HEK293 (cell line): Measurements from ENCODE around the gene CLIC3.
A peak's percentile ranks its signal among the peaks of the same experiment; 100 is the strongest.

Experiments used
- MYNN ChIP-seq: fragments of 450-650 bp; formaldehyde crosslinking; IDR thresholded peaks from 2 replicates; pipeline ENCODE4 v1.5.1; 2016; ENCODE audit warnings: missing biosample characterization, missing genetic modification characterization, borderline replicate concordance
- TRIM28 ChIP-seq: IDR thresholded peaks from 2 replicates; pipeline ENCODE4 v1.6.1; 2011; ENCODE audit warnings: low read length, control low read depth, borderline replicate concordance
- ZBTB6 ChIP-seq: fragments of 450-650 bp; formaldehyde crosslinking; IDR thresholded peaks from 2 replicates; pipeline ENCODE4 v1.5.1; 2017; ENCODE audit warnings: missing biosample characterization, missing genetic modification characterization
- ZNF2 ChIP-seq: fragments of 450-650 bp; formaldehyde crosslinking; IDR thresholded peaks from 2 replicates; pipeline ENCODE4 v1.5.1; 2016; ENCODE audit warnings: missing biosample characterization, missing genetic modification characterization
- ZNF202 ChIP-seq: fragments of 450-650 bp; formaldehyde crosslinking; IDR thresholded peaks from 2 replicates; pipeline ENCODE4 v1.5.1; 2016; ENCODE audit warnings: missing biosample characterization, missing genetic modification characterization, borderline replicate concordance
- ZNF239 ChIP-seq: fragments of 450-650 bp; formaldehyde crosslinking; IDR thresholded peaks from 2 replicates; pipeline ENCODE4 v1.5.1; 2016; ENCODE audit warnings: missing biosample characterization, missing genetic modification characterization
- ZNF280D ChIP-seq: fragments of 450-650 bp; formaldehyde crosslinking; IDR thresholded peaks from 2 replicates; pipeline ENCODE4 v1.5.1; 2016; ENCODE audit warnings: missing biosample characterization, missing genetic modification characterization
- ZNF350 ChIP-seq: fragments of 450-650 bp; formaldehyde crosslinking; IDR thresholded peaks from 2 replicates; pipeline ENCODE4 v1.5.0; 2017; ENCODE audit warnings: missing biosample characterization, mild to moderate bottlenecking, missing genetic modification characterization
- ZNF558 ChIP-seq: fragments of 450-650 bp; formaldehyde crosslinking; IDR thresholded peaks from 2 replicates; pipeline ENCODE4 v1.5.1; 2016; ENCODE audit warnings: missing biosample characterization, missing genetic modification characterization
- ZNF560 ChIP-seq: fragments of 450-650 bp; formaldehyde crosslinking; IDR thresholded peaks from 2 replicates; pipeline ENCODE4 v1.5.1; 2017; ENCODE audit warnings: missing biosample characterization, missing genetic modification characterization, borderline replicate concordance
- ZNF600 ChIP-seq: fragments of 450-650 bp; formaldehyde crosslinking; IDR thresholded peaks from 2 replicates; pipeline ENCODE4 v1.5.1; 2016; ENCODE audit warnings: missing biosample characterization, missing genetic modification characterization
- ZNF610 ChIP-seq: fragments of 450-650 bp; formaldehyde crosslinking; IDR thresholded peaks from 2 replicates; pipeline ENCODE4 v1.5.1; 2016; ENCODE audit warnings: missing biosample characterization, missing genetic modification characterization, borderline replicate concordance
- ZNF629 ChIP-seq: fragments of 450-650 bp; formaldehyde crosslinking; IDR thresholded peaks from 2 replicates; pipeline ENCODE4 v1.5.1; 2017; ENCODE audit warnings: missing biosample characterization, missing genetic modification characterization
- ZNF670 ChIP-seq: fragments of 450-650 bp; formaldehyde crosslinking; IDR thresholded peaks from 2 replicates; pipeline ENCODE4 v1.5.1; 2016; ENCODE audit warnings: missing biosample characterization, missing genetic modification characterization, low read depth
- ZNF701 ChIP-seq: fragments of 450-650 bp; formaldehyde crosslinking; IDR thresholded peaks from 2 replicates; pipeline ENCODE4 v1.5.1; 2016; ENCODE audit warnings: missing biosample characterization, missing genetic modification characterization
- TF ChIP-seq, protein P1 (sequence below): fragments of 450-650 bp; formaldehyde crosslinking; IDR thresholded peaks from 2 replicates; pipeline ENCODE4 v1.5.1; 2016; ENCODE audit warnings: missing biosample characterization, missing genetic modification characterization, borderline replicate concordance
- TF ChIP-seq, protein P2 (sequence below): fragments of 450-650 bp; formaldehyde crosslinking; conservative IDR thresholded peaks from 2 replicates; pipeline ENCODE4 v1.5.1; 2016; ENCODE audit warnings: low read depth, missing biosample characterization, missing genetic modification characterization
- TF ChIP-seq, protein P3 (sequence below): fragments of 450-650 bp; formaldehyde crosslinking; IDR thresholded peaks from 2 replicates; pipeline ENCODE4 v1.5.1; 2016; ENCODE audit warnings: missing biosample characterization, missing genetic modification characterization
- TF ChIP-seq, protein P4 (sequence below): fragments of 450-650 bp; formaldehyde crosslinking; conservative IDR thresholded peaks from 2 replicates; pipeline ENCODE4 v1.5.1; 2016; ENCODE audit warnings: low read depth, missing biosample characterization, missing genetic modification characterization
- TF ChIP-seq, protein P5 (sequence below): fragments of 450-650 bp; formaldehyde crosslinking; IDR thresholded peaks from 2 replicates; pipeline ENCODE4 v1.5.1; 2016; ENCODE audit warnings: missing biosample characterization, missing genetic modification characterization

The CLIC3 gene

DNA sequence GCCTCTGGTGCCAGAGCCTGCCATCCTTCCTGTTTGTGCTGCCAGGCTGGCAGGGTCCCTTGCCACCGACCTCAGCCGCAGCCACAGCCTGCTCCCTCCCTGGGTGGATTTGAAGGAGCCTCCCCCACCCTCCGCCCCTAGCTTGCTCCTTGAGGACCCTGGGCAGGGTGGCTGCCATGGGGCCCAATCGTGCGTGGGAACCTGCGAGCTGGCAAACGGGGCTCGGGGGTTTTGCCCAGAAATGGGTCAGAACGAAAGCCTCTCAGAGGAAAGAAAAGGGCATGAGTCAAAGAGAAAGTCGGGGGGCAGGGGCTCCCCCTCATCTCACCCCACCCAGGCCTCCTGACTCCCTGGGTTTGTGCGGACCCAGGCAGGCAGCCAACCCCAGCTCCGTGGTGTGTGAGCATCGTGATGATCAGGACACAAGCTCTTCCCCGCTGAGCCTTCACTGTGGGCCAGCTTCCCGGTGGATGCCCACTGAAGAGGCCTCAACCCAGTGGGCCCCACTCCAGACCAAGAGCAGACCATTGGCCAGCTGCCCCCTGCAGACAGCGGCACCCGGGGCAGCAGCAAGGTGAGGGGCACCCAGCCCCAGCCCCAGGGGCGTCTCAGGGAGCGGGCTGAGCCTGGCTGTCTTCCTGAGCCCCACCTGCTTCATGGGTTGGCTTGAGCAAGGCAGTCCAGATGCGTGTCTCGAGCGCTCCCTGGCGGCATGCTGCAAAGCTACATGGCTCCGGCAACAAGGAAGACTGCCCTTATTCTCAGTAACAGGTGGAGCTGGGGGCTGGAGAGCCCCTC is 38.5 kb upstream of the CLIC3 start (continued):
- TF ChIP-seq, protein P1, sequence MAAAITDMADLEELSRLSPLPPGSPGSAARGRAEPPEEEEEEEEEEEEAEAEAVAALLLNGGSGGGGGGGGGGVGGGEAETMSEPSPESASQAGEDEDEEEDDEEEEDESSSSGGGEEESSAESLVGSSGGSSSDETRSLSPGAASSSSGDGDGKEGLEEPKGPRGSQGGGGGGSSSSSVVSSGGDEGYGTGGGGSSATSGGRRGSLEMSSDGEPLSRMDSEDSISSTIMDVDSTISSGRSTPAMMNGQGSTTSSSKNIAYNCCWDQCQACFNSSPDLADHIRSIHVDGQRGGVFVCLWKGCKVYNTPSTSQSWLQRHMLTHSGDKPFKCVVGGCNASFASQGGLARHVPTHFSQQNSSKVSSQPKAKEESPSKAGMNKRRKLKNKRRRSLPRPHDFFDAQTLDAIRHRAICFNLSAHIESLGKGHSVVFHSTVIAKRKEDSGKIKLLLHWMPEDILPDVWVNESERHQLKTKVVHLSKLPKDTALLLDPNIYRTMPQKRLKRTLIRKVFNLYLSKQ (tag by site-specific recombination), result no peak
- peak; percentile 96 for TF ChIP-seq ZNF600
- 0 out of 2 replicates have a peak, but pooled peaks have one; percentile 29 for TF ChIP-seq ZNF629 (tag by site-specific recombination)
- no peak for TF ChIP-seq ZNF350 (tag by site-specific recombination)
- no peak for TF ChIP-seq ZNF280D (tag by site-specific recombination)
- no peak for TF ChIP-seq ZNF560
- TF ChIP-seq ZNF701, result no peak
- TF ChIP-seq ZNF558, result no peak
- no peak for TF ChIP-seq ZBTB6
- TF ChIP-seq ZNF239 (tag by site-specific recombination), result no peak
- no peak for TF ChIP-seq ZNF202
- TF ChIP-seq, protein P2, sequence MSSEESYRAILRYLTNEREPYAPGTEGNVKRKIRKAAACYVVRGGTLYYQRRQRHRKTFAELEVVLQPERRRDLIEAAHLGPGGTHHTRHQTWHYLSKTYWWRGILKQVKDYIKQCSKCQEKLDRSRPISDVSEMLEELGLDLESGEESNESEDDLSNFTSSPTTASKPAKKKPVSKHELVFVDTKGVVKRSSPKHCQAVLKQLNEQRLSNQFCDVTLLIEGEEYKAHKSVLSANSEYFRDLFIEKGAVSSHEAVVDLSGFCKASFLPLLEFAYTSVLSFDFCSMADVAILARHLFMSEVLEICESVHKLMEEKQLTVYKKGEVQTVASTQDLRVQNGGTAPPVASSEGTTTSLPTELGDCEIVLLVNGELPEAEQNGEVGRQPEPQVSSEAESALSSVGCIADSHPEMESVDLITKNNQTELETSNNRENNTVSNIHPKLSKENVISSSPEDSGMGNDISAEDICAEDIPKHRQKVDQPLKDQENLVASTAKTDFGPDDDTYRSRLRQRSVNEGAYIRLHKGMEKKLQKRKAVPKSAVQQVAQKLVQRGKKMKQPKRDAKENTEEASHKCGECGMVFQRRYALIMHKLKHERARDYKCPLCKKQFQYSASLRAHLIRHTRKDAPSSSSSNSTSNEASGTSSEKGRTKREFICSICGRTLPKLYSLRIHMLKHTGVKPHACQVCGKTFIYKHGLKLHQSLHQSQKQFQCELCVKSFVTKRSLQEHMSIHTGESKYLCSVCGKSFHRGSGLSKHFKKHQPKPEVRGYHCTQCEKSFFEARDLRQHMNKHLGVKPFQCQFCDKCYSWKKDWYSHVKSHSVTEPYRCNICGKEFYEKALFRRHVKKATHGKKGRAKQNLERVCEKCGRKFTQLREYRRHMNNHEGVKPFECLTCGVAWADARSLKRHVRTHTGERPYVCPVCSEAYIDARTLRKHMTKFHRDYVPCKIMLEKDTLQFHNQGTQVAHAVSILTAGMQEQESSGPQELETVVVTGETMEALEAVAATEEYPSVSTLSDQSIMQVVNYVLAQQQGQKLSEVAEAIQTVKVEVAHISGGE (tag by site-specific recombination), result no peak
- no peak for TF ChIP-seq ZNF2 (tag by site-specific recombination)
- TF ChIP-seq, protein P3, sequence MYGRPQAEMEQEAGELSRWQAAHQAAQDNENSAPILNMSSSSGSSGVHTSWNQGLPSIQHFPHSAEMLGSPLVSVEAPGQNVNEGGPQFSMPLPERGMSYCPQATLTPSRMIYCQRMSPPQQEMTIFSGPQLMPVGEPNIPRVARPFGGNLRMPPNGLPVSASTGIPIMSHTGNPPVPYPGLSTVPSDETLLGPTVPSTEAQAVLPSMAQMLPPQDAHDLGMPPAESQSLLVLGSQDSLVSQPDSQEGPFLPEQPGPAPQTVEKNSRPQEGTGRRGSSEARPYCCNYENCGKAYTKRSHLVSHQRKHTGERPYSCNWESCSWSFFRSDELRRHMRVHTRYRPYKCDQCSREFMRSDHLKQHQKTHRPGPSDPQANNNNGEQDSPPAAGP (tag by site-specific recombination), result 0 out of 2 replicates have a peak, but pooled peaks have one; percentile 33
- TF ChIP-seq, protein P4, sequence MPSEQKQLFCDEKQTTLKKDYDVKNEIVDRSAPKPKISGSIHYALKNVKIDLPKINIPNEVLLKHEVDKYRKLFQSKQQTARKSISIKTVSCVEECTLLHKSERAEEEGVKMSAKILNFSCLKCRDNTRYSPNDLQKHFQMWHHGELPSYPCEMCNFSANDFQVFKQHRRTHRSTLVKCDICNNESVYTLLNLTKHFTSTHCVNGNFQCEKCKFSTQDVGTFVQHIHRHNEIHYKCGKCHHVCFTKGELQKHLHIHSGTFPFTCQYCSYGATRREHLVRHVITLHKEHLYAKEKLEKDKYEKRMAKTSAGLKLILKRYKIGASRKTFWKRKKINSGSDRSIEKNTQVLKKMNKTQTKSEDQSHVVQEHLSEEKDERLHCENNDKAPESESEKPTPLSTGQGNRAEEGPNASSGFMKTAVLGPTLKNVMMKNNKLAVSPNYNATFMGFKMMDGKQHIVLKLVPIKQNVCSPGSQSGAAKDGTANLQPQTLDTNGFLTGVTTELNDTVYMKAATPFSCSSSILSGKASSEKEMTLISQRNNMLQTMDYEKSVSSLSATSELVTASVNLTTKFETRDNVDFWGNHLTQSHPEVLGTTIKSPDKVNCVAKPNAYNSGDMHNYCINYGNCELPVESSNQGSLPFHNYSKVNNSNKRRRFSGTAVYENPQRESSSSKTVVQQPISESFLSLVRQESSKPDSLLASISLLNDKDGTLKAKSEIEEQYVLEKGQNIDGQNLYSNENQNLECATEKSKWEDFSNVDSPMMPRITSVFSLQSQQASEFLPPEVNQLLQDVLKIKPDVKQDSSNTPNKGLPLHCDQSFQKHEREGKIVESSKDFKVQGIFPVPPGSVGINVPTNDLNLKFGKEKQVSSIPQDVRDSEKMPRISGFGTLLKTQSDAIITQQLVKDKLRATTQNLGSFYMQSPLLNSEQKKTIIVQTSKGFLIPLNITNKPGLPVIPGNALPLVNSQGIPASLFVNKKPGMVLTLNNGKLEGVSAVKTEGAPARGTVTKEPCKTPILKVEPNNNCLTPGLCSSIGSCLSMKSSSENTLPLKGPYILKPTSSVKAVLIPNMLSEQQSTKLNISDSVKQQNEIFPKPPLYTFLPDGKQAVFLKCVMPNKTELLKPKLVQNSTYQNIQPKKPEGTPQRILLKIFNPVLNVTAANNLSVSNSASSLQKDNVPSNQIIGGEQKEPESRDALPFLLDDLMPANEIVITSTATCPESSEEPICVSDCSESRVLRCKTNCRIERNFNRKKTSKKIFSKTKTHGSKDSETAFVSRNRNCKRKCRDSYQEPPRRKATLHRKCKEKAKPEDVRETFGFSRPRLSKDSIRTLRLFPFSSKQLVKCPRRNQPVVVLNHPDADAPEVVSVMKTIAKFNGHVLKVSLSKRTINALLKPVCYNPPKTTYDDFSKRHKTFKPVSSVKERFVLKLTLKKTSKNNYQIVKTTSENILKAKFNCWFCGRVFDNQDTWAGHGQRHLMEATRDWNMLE, result no peak
- TF ChIP-seq ZNF670 (tag by site-specific recombination), result no peak
- TF ChIP-seq TRIM28, result no peak
- TF ChIP-seq MYNN (tag by site-specific recombination), result no peak
- no peak for TF ChIP-seq ZNF610 (tag by site-specific recombination)
- TF ChIP-seq, protein P5, sequence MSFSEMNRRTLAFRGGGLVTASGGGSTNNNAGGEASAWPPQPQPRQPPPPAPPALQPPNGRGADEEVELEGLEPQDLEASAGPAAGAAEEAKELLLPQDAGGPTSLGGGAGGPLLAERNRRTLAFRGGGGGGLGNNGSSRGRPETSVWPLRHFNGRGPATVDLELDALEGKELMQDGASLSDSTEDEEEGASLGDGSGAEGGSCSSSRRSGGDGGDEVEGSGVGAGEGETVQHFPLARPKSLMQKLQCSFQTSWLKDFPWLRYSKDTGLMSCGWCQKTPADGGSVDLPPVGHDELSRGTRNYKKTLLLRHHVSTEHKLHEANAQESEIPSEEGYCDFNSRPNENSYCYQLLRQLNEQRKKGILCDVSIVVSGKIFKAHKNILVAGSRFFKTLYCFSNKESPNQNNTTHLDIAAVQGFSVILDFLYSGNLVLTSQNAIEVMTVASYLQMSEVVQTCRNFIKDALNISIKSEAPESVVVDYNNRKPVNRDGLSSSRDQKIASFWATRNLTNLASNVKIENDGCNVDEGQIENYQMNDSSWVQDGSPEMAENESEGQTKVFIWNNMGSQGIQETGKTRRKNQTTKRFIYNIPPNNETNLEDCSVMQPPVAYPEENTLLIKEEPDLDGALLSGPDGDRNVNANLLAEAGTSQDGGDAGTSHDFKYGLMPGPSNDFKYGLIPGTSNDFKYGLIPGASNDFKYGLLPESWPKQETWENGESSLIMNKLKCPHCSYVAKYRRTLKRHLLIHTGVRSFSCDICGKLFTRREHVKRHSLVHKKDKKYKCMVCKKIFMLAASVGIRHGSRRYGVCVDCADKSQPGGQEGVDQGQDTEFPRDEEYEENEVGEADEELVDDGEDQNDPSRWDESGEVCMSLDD, result no peak; the same call in 1 of the 2 replicates
